DOHH2 (cell line): ENCODE measurements around the gene OSBPL9.

Experiments
- H3F3A ChIP-seq: fragments of 200-600 bp; sonication (generic), shearing (Covaris generic); 2 replicates; pipeline ENCODE4 v1.6.0; 2016; ENCODE audit warnings: antibody characterized with exemption, mild to moderate bottlenecking; ENCODE audit not compliant: control insufficient read depth, insufficient read depth
- H3K27ac ChIP-seq: fragments of 200-600 bp; sonication (generic); 2 replicates; pipeline ENCODE4 v1.5.1; 2014; ENCODE audit warnings: low read depth, mild to moderate bottlenecking, low read length, moderate library complexity
- H3K27me3 ChIP-seq: fragments of 200-600 bp; sonication (generic); 2 replicates; pipeline ENCODE4 v1.6.1; 2014; ENCODE audit warnings: mild to moderate bottlenecking, low read length, mixed read lengths; ENCODE audit not compliant: control insufficient read depth
- H3K36me3 ChIP-seq: fragments of 200-600 bp; sonication (generic); 2 replicates; pipeline ENCODE4 v1.6.1; 2014; ENCODE audit warnings: mild to moderate bottlenecking, low read length, moderate library complexity, mixed read lengths; ENCODE audit not compliant: control insufficient read depth
- H3K4me1 ChIP-seq: fragments of 200-600 bp; sonication (generic); 2 replicates; pipeline ENCODE4 v1.6.1; 2014; ENCODE audit warnings: mild to moderate bottlenecking, low read length, mixed read lengths; ENCODE audit not compliant: control insufficient read depth
- H3K4me2 ChIP-seq: fragments of 200-600 bp; sonication (generic); 2 replicates; pipeline ENCODE4 v1.6.0; 2014; ENCODE audit warnings: mild to moderate bottlenecking, low read length, moderate library complexity
- H3K4me3 ChIP-seq: fragments of 200-600 bp; sonication (generic); 2 replicates; pipeline ENCODE4 v1.5.1; 2014; ENCODE audit warnings: mild to moderate bottlenecking, low read length, mixed read lengths
- H3K79me2 ChIP-seq: fragments of 200-600 bp; sonication (generic); 2 replicates; pipeline ENCODE4 v1.6.1; 2014; ENCODE audit warnings: mild to moderate bottlenecking, low read length, mixed read lengths; ENCODE audit not compliant: control insufficient read depth
- H3K9me2 ChIP-seq: fragments of 200-600 bp; sonication (generic); replicated peaks from 2 replicates; pipeline ENCODE4 v1.6.1; 2014; ENCODE audit warnings: mild to moderate bottlenecking, low read length, mixed read lengths; ENCODE audit not compliant: control insufficient read depth
- H3K9me3 ChIP-seq: fragments of 200-600 bp; sonication (generic); 2 replicates; pipeline ENCODE4 v1.6.1; 2014; ENCODE audit warnings: antibody characterized with exemption, low read length, mixed read lengths; ENCODE audit not compliant: control insufficient read depth, insufficient read depth
- H4K20me1 ChIP-seq: fragments of 200-600 bp; sonication (generic); 2 replicates; pipeline ENCODE4 v1.6.0; 2014; ENCODE audit warnings: low read depth, mild to moderate bottlenecking, antibody characterized with exemption, low read length, moderate library complexity; ENCODE audit not compliant: control insufficient read depth, insufficient read depth
- CTCF ChIP-seq: fragments of 200-600 bp; sonication (generic); IDR thresholded peaks from one replicate; pipeline ENCODE4 v1.5.1; 2014; ENCODE audit warnings: antibody characterized with exemption, mild to moderate bottlenecking, low read depth, low read length; ENCODE audit not compliant: poor library complexity, severe bottlenecking
- EZH2phosphoT487 ChIP-seq: fragments of 200-600 bp; sonication (generic); IDR thresholded peaks from 2 replicates; pipeline ENCODE4 v1.6.1; 2017; ENCODE audit warnings: borderline replicate concordance, mild to moderate bottlenecking, antibody characterized with exemption, low read length, moderate library complexity, mixed read lengths

Gene OSBPL9

GRCh38 chr1:51776408-51776807 is 159.5 kb downstream of the OSBPL9 start:
- no peaks in the 10 kb centered on the region for H3K9me3 ChIP-seq
- no peaks in the 10 kb centered on the region for H3F3A ChIP-seq
- TF ChIP-seq CTCF (no peak), EZH2phosphoT487 (no peak)
- H4K20me1 ChIP-seq = no peaks in the 10 kb centered on the region
- no peak overlapping the region for H3K4me3 ChIP-seq
- no peaks in the 10 kb centered on the region for H3K27me3 ChIP-seq
- no peaks in the 10 kb centered on the region for H3K9me2 ChIP-seq
- H3K79me2 ChIP-seq = no peaks in the 10 kb centered on the region
- peaks cover 55% of the 10 kb centered on the region for H3K36me3 ChIP-seq
- H3K27ac ChIP-seq = no peak overlapping the region
- H3K4me2 ChIP-seq = no peak overlapping the region
- H3K4me1 ChIP-seq = peaks cover 17% of the 10 kb centered on the region

- Histone ChIP-seq H4K20me1 (no peaks in the 10 kb centered on the region), H3K27ac (no peak overlapping the region), H3K27me3 (no peaks in the 10 kb centered on the region), H3K9me3 (no peaks in the 10 kb centered on the region), H3F3A (no peaks in the 10 kb centered on the region), H3K9me2 (no peaks in the 10 kb centered on the region), H3K4me3 (no peak overlapping the region), H3K4me1 (peaks cover 9% of the 10 kb centered on the region), H3K79me2 (no peaks in the 10 kb centered on the region), H3K36me3 (peaks cover 58% of the 10 kb centered on the region), H3K4me2 (no peak overlapping the region)
- no peak for TF ChIP-seq EZH2phosphoT487
- no peak for TF ChIP-seq CTCF
Observed at GRCh38 chr1:51780927-51781326, 164.0 kb downstream of the OSBPL9 start.

GRCh38 chr1:51784997-51785421 is 168.1 kb downstream of the OSBPL9 start:
- H3K9me3 ChIP-seq = no peaks in the 10 kb centered on the region
- H4K20me1 ChIP-seq = no peaks in the 10 kb centered on the region
- no peaks in the 10 kb centered on the region for H3F3A ChIP-seq
- H3K9me2 ChIP-seq = no peaks in the 10 kb centered on the region
- no peaks in the 10 kb centered on the region for H3K27me3 ChIP-seq
- no peak overlapping the region for H3K4me3 ChIP-seq
- no peaks in the 10 kb centered on the region for H3K4me1 ChIP-seq
- TF ChIP-seq EZH2phosphoT487 (no peak), CTCF (no peak)
- H3K36me3 ChIP-seq = peaks cover 82% of the 10 kb centered on the region
- no peak overlapping the region for H3K4me2 ChIP-seq
- H3K27ac ChIP-seq = no peak overlapping the region
- no peaks in the 10 kb centered on the region for H3K79me2 ChIP-seq
